HEK293 (cell line): ENCODE measurements around the gene H2BK1.

Source experiments
- CTCF ChIA-PET: fragments of 350-600 bp; formaldehyde crosslinking; extraction: SDS; loops from one replicate; lab custom pipeline; 2021; ENCODE audit warnings: antibody characterized with exemption; lab: Yijun Ruan, JAX
- POLR2A ChIA-PET: fragments of 300-600 bp; formaldehyde crosslinking; extraction: SDS; loops from one replicate; lab custom pipeline; 2020; ENCODE audit warnings: antibody characterized with exemption, inconsistent platforms; lab: Yijun Ruan, JAX
- H3K27ac ChIP-seq: fragments of 200-500 bp; sonication (Bioruptor generic); 2 replicates; pipeline ENCODE4 v1.5.1; 2014; ENCODE audit warnings: low read depth, low read length, control low read depth, inconsistent platforms; ENCODE audit errors: extremely low read depth
- H3K36me3 ChIP-seq, 2 experiments: fragments of 200-500 bp in 1 of 2; sonication (Bioruptor generic) in 1 of 2; 1 replicate in 1 of 2; 2 replicates in 1 of 2; pipeline ENCODE4 v1.5.1; 2014 to 2017; ENCODE audit warnings: inconsistent platforms in 2 of 2, low read length in 2 of 2; ENCODE audit not compliant: control insufficient read depth in 2 of 2, insufficient read depth in 1 of 2
- H3K4me1 ChIP-seq: fragments of 200-500 bp; sonication (Bioruptor generic); 2 replicates; pipeline ENCODE4 v1.5.1; 2014; ENCODE audit warnings: mild to moderate bottlenecking, low read length, inconsistent platforms; ENCODE audit not compliant: control insufficient read depth, insufficient read depth
- H3K4me3 ChIP-seq: 2 replicates; pipeline ENCODE4 v1.5.1; 2011; ENCODE audit warnings: low read depth, mild to moderate bottlenecking, control low read depth, low read length, moderate library complexity
- H3K9me3 ChIP-seq: fragments of 200-500 bp; sonication (Bioruptor generic); 2 replicates; pipeline ENCODE4 v1.5.1; 2014; ENCODE audit warnings: low read depth, low read length, inconsistent platforms; ENCODE audit not compliant: control insufficient read depth, insufficient read depth
- EGR2 ChIP-seq: fragments of 450-650 bp; formaldehyde crosslinking; IDR thresholded peaks from 2 replicates; pipeline ENCODE4 v1.5.1; 2016; ENCODE audit warnings: low read depth, missing biosample characterization, missing genetic modification characterization
- KLF10 ChIP-seq: fragments of 450-650 bp; IDR thresholded peaks from 2 replicates; pipeline ENCODE4 v1.5.1; 2018; ENCODE audit warnings: missing biosample characterization, mild to moderate bottlenecking, missing genetic modification characterization
- SCRT1 ChIP-seq: fragments of 450-650 bp; formaldehyde crosslinking; IDR thresholded peaks from 2 replicates; pipeline ENCODE4 v1.5.1; 2016; ENCODE audit warnings: missing biosample characterization, missing genetic modification characterization, borderline replicate concordance
- SCRT2 ChIP-seq: fragments of 450-650 bp; formaldehyde crosslinking; IDR thresholded peaks from 2 replicates; pipeline ENCODE4 v1.5.1; 2016; ENCODE audit warnings: missing biosample characterization, missing genetic modification characterization
- WT1 ChIP-seq: fragments of 450-650 bp; formaldehyde crosslinking; IDR thresholded peaks from 2 replicates; pipeline ENCODE4 v1.5.1; 2016; ENCODE audit warnings: missing biosample characterization, missing genetic modification characterization
- ZFHX2 ChIP-seq: fragments of 450-650 bp; formaldehyde crosslinking; conservative IDR thresholded peaks from 2 replicates; pipeline ENCODE4 v1.5.1; 2016; ENCODE audit warnings: missing biosample characterization, missing genetic modification characterization
- ZNF24 ChIP-seq: fragments of 450-650 bp; formaldehyde crosslinking; IDR thresholded peaks from 2 replicates; pipeline ENCODE4 v1.5.1; 2016; ENCODE audit warnings: missing biosample characterization, missing genetic modification characterization
- ZNF311 ChIP-seq: fragments of 450-650 bp; formaldehyde crosslinking; IDR thresholded peaks from 2 replicates; pipeline ENCODE4 v1.5.1; 2017; ENCODE audit warnings: missing biosample characterization, missing genetic modification characterization, borderline replicate concordance
- ZNF366 ChIP-seq: fragments of 450-650 bp; formaldehyde crosslinking; conservative IDR thresholded peaks from 2 replicates; pipeline ENCODE4 v1.5.1; 2016; ENCODE audit warnings: missing biosample characterization, missing genetic modification characterization
- ZNF555 ChIP-seq: fragments of 450-650 bp; formaldehyde crosslinking; conservative IDR thresholded peaks from 2 replicates; pipeline ENCODE4 v1.5.1; 2017; ENCODE audit warnings: missing biosample characterization, mild to moderate bottlenecking, missing genetic modification characterization, inconsistent platforms
- ZNF585B ChIP-seq: fragments of 450-650 bp; formaldehyde crosslinking; IDR thresholded peaks from 2 replicates; pipeline ENCODE4 v1.5.1; 2016; ENCODE audit warnings: missing biosample characterization, missing genetic modification characterization
- ZNF621 ChIP-seq: fragments of 450-650 bp; formaldehyde crosslinking; IDR thresholded peaks from 2 replicates; pipeline ENCODE4 v1.5.1; 2017; ENCODE audit warnings: missing biosample characterization, missing genetic modification characterization
- ZNF701 ChIP-seq: fragments of 450-650 bp; formaldehyde crosslinking; IDR thresholded peaks from 2 replicates; pipeline ENCODE4 v1.5.1; 2016; ENCODE audit warnings: missing biosample characterization, missing genetic modification characterization
- ZSCAN30 ChIP-seq: fragments of 450-650 bp; IDR thresholded peaks from 2 replicates; pipeline ENCODE4 v1.5.1; 2018; ENCODE audit warnings: missing biosample characterization, mild to moderate bottlenecking, missing genetic modification characterization, moderate library complexity
- TF ChIP-seq, protein P1 (sequence below): fragments of 450-650 bp; formaldehyde crosslinking; conservative IDR thresholded peaks from 2 replicates; pipeline ENCODE4 v1.5.1; 2016; ENCODE audit warnings: low read depth, missing biosample characterization, missing genetic modification characterization
- TF ChIP-seq, protein P2 (sequence below): fragments of 450-650 bp; formaldehyde crosslinking; IDR thresholded peaks from 2 replicates; pipeline ENCODE4 v1.5.1; 2016; ENCODE audit warnings: missing biosample characterization, missing genetic modification characterization
- TF ChIP-seq, protein P3 (sequence below): fragments of 450-650 bp; formaldehyde crosslinking; IDR thresholded peaks from 2 replicates; pipeline ENCODE4 v1.5.1; 2017; ENCODE audit warnings: missing biosample characterization, mild to moderate bottlenecking, missing genetic modification characterization, moderate library complexity
- TF ChIP-seq, protein P4 (sequence below): fragments of 450-650 bp; formaldehyde crosslinking; IDR thresholded peaks from 2 replicates; pipeline ENCODE4 v1.5.1; 2017; ENCODE audit warnings: missing biosample characterization, missing genetic modification characterization

H2BK1 gene

DNA sequence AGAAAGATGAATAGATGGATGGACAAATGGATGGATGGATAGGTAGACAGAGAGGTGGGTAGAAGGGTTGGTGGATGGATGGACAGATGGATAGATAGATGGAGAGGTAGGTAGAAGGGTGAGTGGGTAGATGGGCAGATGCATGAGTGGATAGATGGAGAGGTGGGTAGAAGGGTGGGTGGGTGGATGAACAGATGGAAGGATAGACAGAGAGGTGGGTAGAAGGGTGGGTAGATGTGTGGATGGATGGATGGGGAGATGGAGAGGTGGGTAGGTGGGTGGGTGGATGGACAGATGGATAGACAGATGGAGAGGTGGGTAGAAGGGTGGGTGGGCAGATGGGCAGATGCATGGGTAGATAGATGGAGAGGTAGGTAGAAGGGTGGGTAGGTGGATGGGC, 12.4 kb downstream of the H2BK1 start:
- TF ChIP-seq ZNF621 (tag by site-specific recombination) = no peak
- TF ChIP-seq SCRT1 (tag by site-specific recombination) = no peak
- no peak for TF ChIP-seq WT1 (tag by site-specific recombination)
- TF ChIP-seq EGR2 (tag by site-specific recombination) = peak; percentile 100
- TF ChIP-seq ZFHX2 = peak; percentile 97
- peak; percentile 81 for TF ChIP-seq ZNF366 (tag by site-specific recombination)
- Histone ChIP-seq H3K4me3 (no peak overlapping the region), H3K36me3 (no peaks in the 10 kb centered on the region), H3K9me3 (no peaks in the 10 kb centered on the region), H3K4me1 (no peaks in the 10 kb centered on the region), H3K27ac (no peak overlapping the region)
- CTCF ChIA-PET = no interaction called here
- POLR2A ChIA-PET = no interaction called here

DNA sequence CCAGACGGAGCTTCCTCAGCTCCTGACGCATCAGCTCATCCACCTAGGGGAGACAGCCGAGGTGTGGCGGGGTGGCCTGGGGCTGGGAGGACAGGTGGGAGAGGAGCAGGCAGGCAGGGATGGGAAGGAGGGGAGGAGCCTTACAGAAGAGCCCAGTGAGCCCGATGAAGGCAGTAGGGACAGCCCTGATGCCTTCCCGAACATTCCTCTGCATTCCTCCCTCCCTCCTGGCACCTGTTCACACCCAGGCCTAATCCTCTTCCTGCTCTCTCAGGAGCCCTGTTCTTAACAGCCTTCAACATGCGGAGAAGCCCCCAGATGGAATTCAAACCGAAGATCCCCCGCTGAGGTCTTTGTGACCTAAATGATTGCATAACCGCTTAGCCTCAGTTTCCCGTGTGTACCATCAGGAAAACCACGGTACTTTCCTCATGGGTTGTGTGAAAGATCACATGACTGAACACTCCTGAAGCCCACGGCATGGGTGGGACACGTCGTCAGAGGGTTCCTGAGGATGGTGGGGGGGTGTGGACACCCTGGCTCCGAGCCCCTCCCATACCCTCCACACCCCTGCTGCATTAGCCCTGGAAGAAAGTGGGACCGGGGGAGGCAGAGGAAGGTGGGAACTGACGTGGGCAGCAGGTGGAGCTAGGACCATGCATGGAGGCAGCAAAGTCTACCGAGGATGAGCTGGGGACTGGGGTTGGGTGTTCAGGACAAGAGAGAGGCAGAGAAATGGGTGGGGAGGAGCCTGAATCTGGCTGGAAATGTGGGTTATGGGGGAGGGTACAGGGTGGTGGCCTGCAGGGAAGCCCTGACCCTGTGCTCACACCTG, 14.5 kb downstream of the H2BK1 start:
- H3K27ac ChIP-seq = no peak overlapping the region
- ChIA-PET POLR2A (no interaction called here), CTCF (interaction anchor here (1.2 kb wide), 1 partner anchor 85 kb away, joined by 4 read pairs; no protein-coding TSS in a partner anchor)
- no peaks in the 10 kb centered on the region for H3K4me1 ChIP-seq
- H3K4me3 ChIP-seq = no peak overlapping the region
- TF ChIP-seq, protein P1, sequence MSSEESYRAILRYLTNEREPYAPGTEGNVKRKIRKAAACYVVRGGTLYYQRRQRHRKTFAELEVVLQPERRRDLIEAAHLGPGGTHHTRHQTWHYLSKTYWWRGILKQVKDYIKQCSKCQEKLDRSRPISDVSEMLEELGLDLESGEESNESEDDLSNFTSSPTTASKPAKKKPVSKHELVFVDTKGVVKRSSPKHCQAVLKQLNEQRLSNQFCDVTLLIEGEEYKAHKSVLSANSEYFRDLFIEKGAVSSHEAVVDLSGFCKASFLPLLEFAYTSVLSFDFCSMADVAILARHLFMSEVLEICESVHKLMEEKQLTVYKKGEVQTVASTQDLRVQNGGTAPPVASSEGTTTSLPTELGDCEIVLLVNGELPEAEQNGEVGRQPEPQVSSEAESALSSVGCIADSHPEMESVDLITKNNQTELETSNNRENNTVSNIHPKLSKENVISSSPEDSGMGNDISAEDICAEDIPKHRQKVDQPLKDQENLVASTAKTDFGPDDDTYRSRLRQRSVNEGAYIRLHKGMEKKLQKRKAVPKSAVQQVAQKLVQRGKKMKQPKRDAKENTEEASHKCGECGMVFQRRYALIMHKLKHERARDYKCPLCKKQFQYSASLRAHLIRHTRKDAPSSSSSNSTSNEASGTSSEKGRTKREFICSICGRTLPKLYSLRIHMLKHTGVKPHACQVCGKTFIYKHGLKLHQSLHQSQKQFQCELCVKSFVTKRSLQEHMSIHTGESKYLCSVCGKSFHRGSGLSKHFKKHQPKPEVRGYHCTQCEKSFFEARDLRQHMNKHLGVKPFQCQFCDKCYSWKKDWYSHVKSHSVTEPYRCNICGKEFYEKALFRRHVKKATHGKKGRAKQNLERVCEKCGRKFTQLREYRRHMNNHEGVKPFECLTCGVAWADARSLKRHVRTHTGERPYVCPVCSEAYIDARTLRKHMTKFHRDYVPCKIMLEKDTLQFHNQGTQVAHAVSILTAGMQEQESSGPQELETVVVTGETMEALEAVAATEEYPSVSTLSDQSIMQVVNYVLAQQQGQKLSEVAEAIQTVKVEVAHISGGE (tag by site-specific recombination) = no peak
- TF ChIP-seq, protein P2, sequence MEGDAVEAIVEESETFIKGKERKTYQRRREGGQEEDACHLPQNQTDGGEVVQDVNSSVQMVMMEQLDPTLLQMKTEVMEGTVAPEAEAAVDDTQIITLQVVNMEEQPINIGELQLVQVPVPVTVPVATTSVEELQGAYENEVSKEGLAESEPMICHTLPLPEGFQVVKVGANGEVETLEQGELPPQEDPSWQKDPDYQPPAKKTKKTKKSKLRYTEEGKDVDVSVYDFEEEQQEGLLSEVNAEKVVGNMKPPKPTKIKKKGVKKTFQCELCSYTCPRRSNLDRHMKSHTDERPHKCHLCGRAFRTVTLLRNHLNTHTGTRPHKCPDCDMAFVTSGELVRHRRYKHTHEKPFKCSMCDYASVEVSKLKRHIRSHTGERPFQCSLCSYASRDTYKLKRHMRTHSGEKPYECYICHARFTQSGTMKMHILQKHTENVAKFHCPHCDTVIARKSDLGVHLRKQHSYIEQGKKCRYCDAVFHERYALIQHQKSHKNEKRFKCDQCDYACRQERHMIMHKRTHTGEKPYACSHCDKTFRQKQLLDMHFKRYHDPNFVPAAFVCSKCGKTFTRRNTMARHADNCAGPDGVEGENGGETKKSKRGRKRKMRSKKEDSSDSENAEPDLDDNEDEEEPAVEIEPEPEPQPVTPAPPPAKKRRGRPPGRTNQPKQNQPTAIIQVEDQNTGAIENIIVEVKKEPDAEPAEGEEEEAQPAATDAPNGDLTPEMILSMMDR (tag by site-specific recombination) = peak; percentile 51
- peak; percentile 52 for TF ChIP-seq ZFHX2
- peak; percentile 62 for TF ChIP-seq EGR2 (tag by site-specific recombination)
- TF ChIP-seq SCRT2 = 0 out of 2 replicates have a peak, but pooled peaks have one; percentile 22
- no peaks in the 10 kb centered on the region for H3K36me3 ChIP-seq
- H3K9me3 ChIP-seq = no peaks in the 10 kb centered on the region

DNA sequence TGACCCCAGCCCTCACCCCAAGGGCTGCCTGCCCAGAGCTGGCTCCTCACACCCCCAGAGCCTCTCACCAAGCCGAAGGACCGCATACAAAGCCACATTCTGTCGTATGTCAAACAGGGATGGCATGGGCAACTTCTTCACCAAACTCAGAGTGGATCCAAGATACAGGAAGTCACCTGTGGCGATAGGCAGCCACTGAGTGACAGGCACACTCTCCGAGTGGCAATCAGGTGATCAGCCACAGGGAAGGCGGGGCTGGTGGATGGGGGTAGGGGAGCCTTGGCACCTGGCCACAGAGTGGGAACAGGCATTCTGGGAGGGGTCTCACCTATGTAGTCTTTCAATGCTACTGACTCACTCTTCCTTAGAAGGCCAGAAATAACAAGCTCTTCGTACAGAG, 16.1 kb downstream of the H2BK1 start:
- Histone ChIP-seq H3K27ac (no peak overlapping the region), H3K36me3 (no peaks in the 10 kb centered on the region), H3K4me3 (no peak overlapping the region), H3K4me1 (no peaks in the 10 kb centered on the region), H3K9me3 (no peaks in the 10 kb centered on the region)
- ChIA-PET POLR2A (interaction anchor here (0.7 kb wide), 1 partner anchor 56 kb away, joined by 4 read pairs; no protein-coding TSS in a partner anchor), CTCF (interaction anchor here (1.2 kb wide), 1 partner anchor 84 kb away, joined by 4 read pairs; no protein-coding TSS in a partner anchor)
- TF ChIP-seq, protein P3, sequence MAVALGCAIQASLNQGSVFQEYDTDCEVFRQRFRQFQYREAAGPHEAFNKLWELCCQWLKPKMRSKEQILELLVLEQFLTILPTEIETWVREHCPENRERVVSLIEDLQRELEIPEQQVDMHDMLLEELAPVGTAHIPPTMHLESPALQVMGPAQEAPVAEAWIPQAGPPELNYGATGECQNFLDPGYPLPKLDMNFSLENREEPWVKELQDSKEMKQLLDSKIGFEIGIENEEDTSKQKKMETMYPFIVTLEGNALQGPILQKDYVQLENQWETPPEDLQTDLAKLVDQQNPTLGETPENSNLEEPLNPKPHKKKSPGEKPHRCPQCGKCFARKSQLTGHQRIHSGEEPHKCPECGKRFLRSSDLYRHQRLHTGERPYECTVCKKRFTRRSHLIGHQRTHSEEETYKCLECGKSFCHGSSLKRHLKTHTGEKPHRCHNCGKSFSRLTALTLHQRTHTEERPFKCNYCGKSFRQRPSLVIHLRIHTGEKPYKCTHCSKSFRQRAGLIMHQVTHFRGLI (tag by site-specific recombination) = no peak
- TF ChIP-seq ZSCAN30 (tag by site-specific recombination) (no peak), ZNF311 (tag by site-specific recombination) (no peak), ZNF24 (tag by site-specific recombination) (no peak), ZNF701 (tag by site-specific recombination) (no peak), ZNF555 (tag by site-specific recombination) (no peak), ZNF585B (tag by site-specific recombination) (no peak), KLF10 (tag by site-specific recombination) (no peak)
- TF ChIP-seq, protein P4, sequence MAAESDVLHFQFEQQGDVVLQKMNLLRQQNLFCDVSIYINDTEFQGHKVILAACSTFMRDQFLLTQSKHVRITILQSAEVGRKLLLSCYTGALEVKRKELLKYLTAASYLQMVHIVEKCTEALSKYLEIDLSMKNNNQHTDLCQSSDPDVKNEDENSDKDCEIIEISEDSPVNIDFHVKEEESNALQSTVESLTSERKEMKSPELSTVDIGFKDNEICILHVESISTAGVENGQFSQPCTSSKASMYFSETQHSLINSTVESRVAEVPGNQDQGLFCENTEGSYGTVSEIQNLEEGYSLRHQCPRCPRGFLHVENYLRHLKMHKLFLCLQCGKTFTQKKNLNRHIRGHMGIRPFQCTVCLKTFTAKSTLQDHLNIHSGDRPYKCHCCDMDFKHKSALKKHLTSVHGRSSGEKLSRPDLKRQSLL (tag by site-specific recombination) = no peak
